Right lobe of liver (tissue), 6 donors: Measurements from ENCODE around the gene CES4A. TPM values are rescaled to one million over a fixed set of nuclear protein-coding genes. Genes with fewer than 3 reads are reported as not detected.

ENCODE experiments used
- ATAC-seq, 4 donors: fragments of 200-7000 bp; cut with Tn5 transposase; one replicate each; pipeline ENCODE4 v1.9.1; 2020; ENCODE audit warnings: mild to moderate bottlenecking in 4 of 4, moderate library complexity in 4 of 4
- DNase-seq, 3 donors: peaks; one replicate each; pipeline ENCODE4 v3.0.0-alpha.2; 2020
- H3K27ac ChIP-seq, 3 donors: fragments of 200-600 bp; one replicate each; pipeline ENCODE4 v1.8.0; 2022
- H3K27me3 ChIP-seq, 2 donors: fragments of 200-600 bp; one replicate each; pipeline ENCODE4 v1.8.0; 2022
- H3K36me3 ChIP-seq, 4 donors: fragments of 200-600 bp; sonication (generic) in 1 of 4; one replicate each; pipeline versions ENCODE4 v1.5.1 to v1.8.0; 2017 to 2022; ENCODE audit warnings: control low read depth in 1 of 4
- H3K4me1 ChIP-seq, 4 donors: fragments of 200-600 bp; sonication (generic) in 1 of 4; one replicate each; pipeline versions ENCODE4 v1.5.1 to v1.8.0; 2017 to 2022; ENCODE audit warnings: control low read depth in 1 of 4
- H3K4me3 ChIP-seq, 3 donors: fragments of 200-600 bp; one replicate each; pipeline ENCODE4 v1.8.0; 2022
- H3K9me3 ChIP-seq, 4 donors: fragments of 200-600 bp; sonication (generic) in 1 of 4; one replicate each; pipeline versions ENCODE4 v1.5.1 to v1.8.0; 2017 to 2022; ENCODE audit warnings: control low read depth in 1 of 4
- POLR2A ChIP-seq: fragments of 450-650 bp; IDR thresholded peaks from one replicate; pipeline ENCODE4 v1.6.1; 2017; ENCODE audit warnings: antibody characterized with exemption, mild to moderate bottlenecking
- WGBS: methylation state at CpG from one replicate; pipeline ENCODE4 v1.1.6; 2018; ENCODE audit warnings: low coverage, low lambda C conversion rate; ENCODE audit not compliant: insufficient coverage; ENCODE audit errors: missing lambda C conversion rate; 5-methylcytosine and 5-hydroxymethylcytosine counted together
- intact Hi-C, 2 donors: fragments of 100-400 bp; cut with DNase I; formaldehyde crosslinking; loops; one replicate each; pipeline versions ENCODE4 v1.11.2 to v1.14.1; 2022
- total RNA-seq, 6 experiments: library from RNA; depleted of rRNA in 2 of 6; stranded (reverse); fragments of >200 nt in 2 of 6; fragmentation: NEBNext Ultra II Directional in 3 of 6; extraction: Animal tissue kit (Norgen Biotek cat#: 25700) in 3 of 6; gene quantifications; one replicate each; pipeline versions ENCODE4 v1.1.0 to v1.2.4, GENCODE V29; 2016 to 2023
- TF ChIP-seq, protein P1 (sequence below), 4 donors: fragments of 200-600 bp in 3 of 4; fragments of 450-650 bp in 1 of 4; IDR thresholded peaks; one replicate each; pipeline versions ENCODE4 v1.5.1 to v1.8.0; 2016 to 2022; ENCODE audit warnings: antibody characterized with exemption in 4 of 4, mild to moderate bottlenecking in 2 of 4
- donor health status: DM: no; HTN: yes; CAD: no.
- donor health status: DM: no; HTN: no; CAD: no.
- donor health status: DM: no; HTN: no; CAD: no.
- donor health status: DM: no; HTN: yes; CAD: no.
- donor health status: DM: no; HTN: yes; CAD: no.

The CES4A gene
- total RNA-seq, 6 experiments from 2014 or later, result 5.2 to 54.7 (median 15.3) TPM

DNA sequence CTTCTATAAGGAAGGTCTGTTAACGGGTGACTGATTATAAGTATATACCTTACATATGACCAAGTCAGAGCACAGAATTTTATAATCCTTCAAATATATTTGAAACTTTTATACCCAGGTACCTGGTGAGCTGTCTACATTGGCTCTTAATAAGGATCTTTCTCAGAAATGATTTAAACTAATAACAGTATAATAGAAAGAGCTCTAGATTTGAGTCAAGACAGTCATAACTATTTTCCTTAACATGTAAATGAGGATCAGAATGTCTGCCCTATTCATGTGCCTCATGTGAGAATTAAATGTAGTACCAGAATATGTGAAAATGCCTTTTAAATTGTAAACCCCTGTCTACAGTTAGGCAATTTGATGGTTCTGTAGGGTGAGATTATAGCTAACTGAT, 55.0 kb downstream of the CES4A start:
- DNase-seq, result no peak
- WGBS, result 100% methylated on average over 1 of the region's 1 CpG
- Histone ChIP-seq H3K4me3 (no peak overlapping the region), H3K27ac (no peak overlapping the region), H3K4me1 (no peaks in the 10 kb centered on the region), H3K9me3 (no peaks in the 10 kb centered on the region), H3K36me3 (no peaks in the 10 kb centered on the region), H3K27me3 (no peaks in the 10 kb centered on the region)
- no peak for ATAC-seq
- intact Hi-C loops, result no loop called here
- TF ChIP-seq, protein P1, sequence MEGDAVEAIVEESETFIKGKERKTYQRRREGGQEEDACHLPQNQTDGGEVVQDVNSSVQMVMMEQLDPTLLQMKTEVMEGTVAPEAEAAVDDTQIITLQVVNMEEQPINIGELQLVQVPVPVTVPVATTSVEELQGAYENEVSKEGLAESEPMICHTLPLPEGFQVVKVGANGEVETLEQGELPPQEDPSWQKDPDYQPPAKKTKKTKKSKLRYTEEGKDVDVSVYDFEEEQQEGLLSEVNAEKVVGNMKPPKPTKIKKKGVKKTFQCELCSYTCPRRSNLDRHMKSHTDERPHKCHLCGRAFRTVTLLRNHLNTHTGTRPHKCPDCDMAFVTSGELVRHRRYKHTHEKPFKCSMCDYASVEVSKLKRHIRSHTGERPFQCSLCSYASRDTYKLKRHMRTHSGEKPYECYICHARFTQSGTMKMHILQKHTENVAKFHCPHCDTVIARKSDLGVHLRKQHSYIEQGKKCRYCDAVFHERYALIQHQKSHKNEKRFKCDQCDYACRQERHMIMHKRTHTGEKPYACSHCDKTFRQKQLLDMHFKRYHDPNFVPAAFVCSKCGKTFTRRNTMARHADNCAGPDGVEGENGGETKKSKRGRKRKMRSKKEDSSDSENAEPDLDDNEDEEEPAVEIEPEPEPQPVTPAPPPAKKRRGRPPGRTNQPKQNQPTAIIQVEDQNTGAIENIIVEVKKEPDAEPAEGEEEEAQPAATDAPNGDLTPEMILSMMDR (IDR thresholded peaks at IDR 0.05), result no peak
- TF ChIP-seq POLR2A, result no peak

DNA sequence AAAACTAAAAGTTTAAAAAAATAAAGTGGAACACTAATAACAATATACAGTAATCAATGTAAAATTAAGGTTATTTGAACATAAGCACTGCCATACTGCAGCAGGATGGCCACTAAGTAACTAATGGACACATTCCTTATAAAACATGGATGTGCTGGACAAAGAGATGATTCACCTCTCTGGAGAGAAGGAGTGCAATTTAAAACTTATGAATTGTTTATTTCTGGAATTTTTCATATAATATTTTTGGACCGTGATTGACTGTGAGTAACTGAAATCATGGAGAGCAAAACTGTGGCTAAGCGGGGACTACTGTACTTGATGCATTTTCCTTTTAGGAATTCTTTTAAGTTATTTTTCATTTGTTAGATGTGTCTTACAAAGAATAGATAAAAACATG, 62.4 kb downstream of the CES4A start:
- intact Hi-C loops, result no loop called here

DNA sequence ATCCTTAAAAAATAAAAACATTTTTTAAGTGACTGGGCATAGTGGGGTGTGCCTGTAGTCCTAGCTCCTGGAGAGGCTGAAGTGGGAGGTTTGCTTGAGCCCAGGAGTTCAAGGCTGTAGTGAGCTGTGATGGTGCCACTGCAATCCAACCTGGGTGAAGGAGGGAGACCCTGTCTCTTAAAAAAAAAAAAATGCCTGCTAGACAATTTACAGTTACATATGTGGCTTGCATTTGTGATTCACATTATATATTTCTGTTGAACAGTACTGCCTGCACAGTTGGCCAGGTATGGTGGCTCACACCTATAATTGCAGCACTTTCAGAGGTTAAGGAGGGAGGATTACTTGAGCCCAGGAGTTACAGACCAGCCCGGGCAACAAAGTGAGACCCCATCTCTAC, 64.0 kb downstream of the CES4A start:
- DNase-seq, result no peak
- WGBS, result 86% methylated on average over 1 of the region's 1 CpG
- H3K4me3 ChIP-seq, result no peak overlapping the region
- H3K4me1 ChIP-seq, result no peaks in the 10 kb centered on the region
- ATAC-seq, result no peak
- TF ChIP-seq POLR2A, result no peak
- TF ChIP-seq, protein P1 (IDR thresholded peaks at IDR 0.05), result no peak
- H3K36me3 ChIP-seq, result no peaks in the 10 kb centered on the region
- no peak overlapping the region for H3K27ac ChIP-seq
- no peaks in the 10 kb centered on the region for H3K27me3 ChIP-seq
- intact Hi-C loops, result no loop called here
- no peaks in the 10 kb centered on the region for H3K9me3 ChIP-seq

More for the DNA sequence above, 62.4 kb downstream of the CES4A start:
- H3K4me1 ChIP-seq, result no peaks in the 10 kb centered on the region
- H3K36me3 ChIP-seq, result no peaks in the 10 kb centered on the region
- H3K4me3 ChIP-seq, result no peak overlapping the region
- DNase-seq (no peak), ATAC-seq (no peak)
- no peaks in the 10 kb centered on the region for H3K9me3 ChIP-seq
- no peaks in the 10 kb centered on the region for H3K27me3 ChIP-seq
- no peak overlapping the region for H3K27ac ChIP-seq
- 90% methylated on average over 2 of the region's 2 CpGs for whole genome bisulfite sequencing
- TF ChIP-seq, protein P1 (IDR thresholded peaks at IDR 0.05), result no peak
- TF ChIP-seq POLR2A, result no peak

DNA sequence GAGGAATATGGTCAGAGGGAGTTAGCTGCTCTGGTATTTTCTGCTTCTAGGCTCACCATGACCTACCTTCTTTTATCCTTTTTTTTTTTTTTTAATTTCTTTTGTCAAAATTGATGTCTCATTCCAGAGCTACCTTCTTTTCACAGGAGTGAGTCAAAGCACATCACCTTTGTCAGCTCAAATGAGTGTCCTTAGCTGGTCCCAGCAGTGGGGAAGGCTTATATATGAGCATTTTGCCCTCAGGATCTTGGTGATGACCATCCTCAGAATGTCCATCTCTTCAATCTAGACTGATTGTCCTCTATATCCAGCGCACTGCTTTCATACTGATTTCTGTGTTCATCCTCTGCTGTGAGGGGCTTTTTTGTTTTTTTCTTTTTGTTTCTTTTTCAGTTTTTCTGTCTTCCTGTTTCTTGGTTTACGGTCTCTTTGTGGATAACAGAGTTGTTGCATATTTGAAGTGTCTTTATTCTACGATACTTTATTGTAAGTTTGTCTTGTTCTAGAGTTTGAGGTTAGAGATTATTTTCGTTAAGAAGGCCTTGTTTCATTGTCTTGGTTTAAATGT, 65.5 kb downstream of the CES4A start:
- H3K4me1 ChIP-seq, result no peaks in the 10 kb centered on the region
- H3K9me3 ChIP-seq, result no peaks in the 10 kb centered on the region
- TF ChIP-seq, protein P1 (IDR thresholded peaks at IDR 0.05), result no peak
- no peak for TF ChIP-seq POLR2A
- DNase-seq (no peak), ATAC-seq (no peak)
- H3K27ac ChIP-seq, result no peak overlapping the region
- H3K4me3 ChIP-seq, result no peak overlapping the region
- H3K36me3 ChIP-seq, result no peaks in the 10 kb centered on the region
- intact Hi-C loops, result no loop called here
- 65% methylated on average over 4 of the region's 4 CpGs for WGBS
- no peaks in the 10 kb centered on the region for H3K27me3 ChIP-seq

DNA sequence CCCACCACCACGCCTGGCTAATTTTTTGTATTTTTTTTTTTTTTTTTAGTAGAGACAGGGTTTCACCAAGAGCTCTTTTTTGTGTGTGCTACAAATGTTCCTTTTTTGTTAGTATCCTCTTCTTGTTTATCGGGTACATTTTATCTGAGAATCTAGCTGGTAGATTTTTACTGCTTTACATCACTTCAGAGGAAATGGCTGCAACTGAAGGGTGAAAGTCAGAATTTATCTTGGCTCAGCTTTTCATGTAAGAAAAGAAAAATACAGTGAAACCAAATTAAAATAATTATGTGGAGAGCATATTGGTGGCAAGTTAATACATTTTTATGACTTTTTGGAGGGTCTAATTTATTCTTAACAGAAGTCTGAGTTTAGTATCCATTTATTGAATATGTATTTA, 66.5 kb downstream of the CES4A start:
- intact Hi-C loops, result no loop called here
- ATAC-seq, result no peak
- Histone ChIP-seq H3K4me3 (no peak overlapping the region), H3K9me3 (no peaks in the 10 kb centered on the region), H3K27ac (no peak overlapping the region), H3K27me3 (no peaks in the 10 kb centered on the region), H3K36me3 (no peaks in the 10 kb centered on the region), H3K4me1 (no peaks in the 10 kb centered on the region)
- TF ChIP-seq, protein P1 (IDR thresholded peaks at IDR 0.05), result no peak
- TF ChIP-seq POLR2A, result no peak
- WGBS, result 86% methylated on average over 2 of the region's 2 CpGs
- DNase-seq, result no peak
